HG02798 (cell line): ENCODE results near the gene NFYA.

Experiments used
- ATAC-seq: cut with Tn5 transposase; IDR thresholded peaks from one replicate; pipeline ENCODE4 v1.9.1; 2021; ENCODE audit warnings: mild to moderate bottlenecking; ENCODE audit not compliant: unreplicated experiment, poor library complexity

The NFYA gene

GRCh38 chr6:41071923-41072835, 595 bp upstream of the NFYA start, which contains the start of gene OARD1:
Gene OARD1, minus strand, starts transcription at chr6:41072356. Its CDS starts 722 bp downstream, at chr6:41071634.
- ATAC-seq, result peak; percentile 69

DNA sequence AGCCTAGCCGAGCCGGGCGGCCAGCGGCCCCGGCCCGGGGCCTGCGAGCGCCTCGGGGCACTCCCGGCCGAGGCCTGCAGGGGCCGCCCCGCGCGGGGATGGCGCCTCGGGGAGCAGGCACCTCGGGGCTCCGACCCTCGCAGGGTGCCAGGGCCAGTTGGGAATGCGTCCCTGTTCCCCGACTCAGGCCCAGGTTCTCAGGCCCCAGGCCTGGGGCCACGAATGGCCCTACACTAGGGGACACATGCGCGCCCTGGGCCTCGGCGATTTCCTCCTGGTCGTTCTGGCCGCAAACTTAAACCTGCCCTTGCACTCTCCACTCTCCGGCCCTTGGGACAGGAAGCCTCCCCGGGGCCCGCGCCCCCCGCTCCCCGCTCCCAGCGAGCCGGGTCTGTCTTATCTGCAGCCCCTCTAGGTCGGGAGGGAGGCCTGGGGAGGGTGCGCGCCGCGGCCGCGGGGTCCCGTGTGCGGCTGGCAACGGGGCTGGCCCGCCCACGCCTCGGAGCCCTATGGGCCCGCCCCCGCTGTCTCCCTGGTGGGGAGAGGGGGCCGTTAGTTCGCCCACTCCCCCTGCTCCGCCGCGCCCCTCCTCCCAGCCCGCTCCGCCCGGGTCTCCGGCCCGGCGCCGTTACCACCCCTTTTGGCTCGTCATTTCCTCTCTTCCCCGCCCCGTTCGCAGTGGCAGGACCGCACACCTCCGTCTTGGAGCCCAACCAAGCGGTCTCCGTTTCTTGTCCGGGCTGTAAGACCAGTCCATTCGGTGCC, 611 bp downstream of the NFYA start:
- peak; percentile 30 for ATAC-seq

DNA sequence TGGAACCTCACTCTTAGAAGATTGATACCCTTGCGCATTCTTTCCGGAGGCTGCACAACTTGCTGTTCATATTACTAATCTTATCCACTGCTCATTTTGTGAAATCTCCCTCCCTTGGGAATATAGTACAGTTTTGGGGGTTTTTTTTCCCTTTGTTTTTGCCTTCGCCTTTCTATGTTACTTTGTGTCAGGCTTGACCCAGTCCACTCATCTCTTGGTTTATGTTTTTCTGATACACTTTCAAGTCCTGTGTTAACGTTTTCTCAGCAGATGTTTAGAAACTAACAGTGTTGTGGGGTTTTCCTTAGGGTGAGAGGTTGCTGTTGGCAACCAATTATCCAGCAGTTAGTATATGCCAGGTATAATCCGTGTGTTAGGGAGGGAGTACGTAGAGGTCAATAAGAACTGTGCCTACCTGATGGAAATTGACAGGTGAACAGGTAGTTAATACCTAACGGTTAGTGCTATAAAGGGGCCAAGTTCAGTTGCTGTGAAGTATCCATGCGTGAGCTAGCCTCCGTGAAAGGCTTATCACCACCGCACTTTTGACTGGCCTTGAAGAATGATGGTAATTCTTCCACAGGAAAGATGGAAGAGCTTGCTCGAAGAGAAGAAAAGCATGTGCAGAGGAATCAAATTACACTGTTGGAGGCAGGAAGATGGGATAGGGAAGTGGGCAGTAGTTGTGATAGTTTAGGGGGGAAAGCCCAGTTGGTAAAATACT, 1.4 kb downstream of the NFYA start:
- ATAC-seq, result no peak

DNA sequence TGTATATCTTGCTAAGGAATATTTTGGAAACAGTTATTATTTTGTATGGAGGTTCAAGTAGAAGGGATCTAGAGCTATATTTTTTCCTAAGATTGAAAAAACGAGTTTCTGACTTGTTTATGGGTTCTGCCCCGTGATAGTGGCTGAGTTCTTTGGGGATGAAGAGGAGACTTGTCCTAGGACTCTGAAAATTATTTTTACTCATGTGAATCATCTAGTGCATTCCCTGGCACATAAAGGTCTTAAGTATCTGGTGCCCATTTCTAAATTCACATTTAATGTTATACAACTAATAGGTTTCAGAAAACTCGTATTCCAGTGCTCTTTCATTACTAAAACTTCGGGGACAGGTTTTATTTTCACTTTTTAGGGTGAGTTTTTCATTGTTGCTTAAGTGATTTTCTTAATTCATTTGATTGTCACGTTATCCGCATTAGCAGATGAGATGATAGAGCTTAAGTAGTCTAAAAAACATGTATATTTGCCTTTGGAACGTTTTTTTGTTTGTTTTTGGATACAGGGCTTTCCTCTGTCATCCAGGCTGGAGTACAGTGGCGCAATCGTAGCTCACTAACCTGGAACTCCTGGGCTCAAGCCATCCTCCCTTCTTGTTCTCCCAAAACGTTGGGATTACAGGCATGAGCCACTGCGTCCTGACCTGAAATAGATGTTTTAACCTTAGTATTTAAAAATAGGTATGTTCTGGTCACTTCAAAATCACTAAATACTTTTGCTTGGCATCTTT, 2.1 kb downstream of the NFYA start:
- no peak for ATAC-seq

GRCh38 chr6:41075651-41076626, 3.2 kb downstream of the NFYA start:
- no peak for ATAC-seq

DNA sequence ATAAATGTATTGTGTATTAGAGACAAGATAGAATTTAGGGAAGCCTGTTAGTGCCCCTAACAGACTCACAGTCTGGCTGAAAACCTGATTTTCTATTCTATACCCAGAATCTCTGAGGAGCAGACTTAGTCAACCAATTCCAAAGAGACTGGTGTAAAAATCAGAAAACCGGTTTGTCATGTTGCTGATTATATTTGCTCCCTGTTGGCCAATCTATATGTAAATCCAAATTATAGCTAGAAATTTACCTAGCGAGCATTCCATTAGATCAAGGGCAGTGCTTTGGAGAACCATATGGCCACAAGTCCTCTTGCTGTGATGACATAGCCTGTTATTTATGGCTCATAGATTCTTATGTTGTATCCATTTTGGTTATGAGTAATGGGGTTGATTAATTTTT, 4.8 kb downstream of the NFYA start:
- no peak for ATAC-seq

DNA sequence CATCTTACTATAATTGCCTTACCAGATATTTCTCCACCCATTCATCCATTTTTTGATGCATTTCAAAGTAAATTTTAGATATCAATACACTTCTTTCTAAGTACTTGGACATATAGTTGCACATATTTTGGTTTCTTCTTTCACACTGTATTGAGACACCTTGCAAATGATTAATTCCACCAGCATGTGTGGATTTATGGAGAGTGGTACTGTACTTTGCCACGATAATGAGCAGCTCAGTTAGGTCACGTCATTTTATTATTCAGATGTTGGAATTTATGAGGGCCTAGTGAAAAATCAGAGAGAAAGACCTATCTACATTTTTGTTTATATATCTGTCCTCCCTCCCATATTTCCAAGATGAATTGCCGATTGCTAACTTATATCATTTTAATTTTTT, 5.3 kb downstream of the NFYA start:
- ATAC-seq, result no peak

DNA sequence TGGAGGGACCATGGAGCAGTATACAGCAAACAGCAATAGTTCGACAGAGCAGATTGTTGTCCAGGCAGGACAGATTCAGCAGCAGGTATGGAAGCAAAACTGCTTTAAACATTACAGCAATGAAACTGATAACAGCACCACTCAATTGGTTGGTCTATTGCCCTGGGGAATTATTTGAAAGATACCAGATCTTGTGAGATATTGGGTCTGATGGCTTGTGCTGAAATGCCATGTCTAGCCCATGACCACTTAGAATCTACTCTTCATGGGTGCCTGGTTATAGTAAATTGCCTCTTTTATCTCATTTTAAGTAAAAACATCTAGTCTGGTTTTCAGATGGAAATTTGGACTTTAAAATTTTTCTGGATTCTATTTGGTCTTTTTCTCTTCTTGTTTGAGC, 6.3 kb downstream of the NFYA start:
- ATAC-seq, result no peak

GRCh38 chr6:41080621-41081020, 7.8 kb downstream of the NFYA start:
- ATAC-seq, result no peak

DNA sequence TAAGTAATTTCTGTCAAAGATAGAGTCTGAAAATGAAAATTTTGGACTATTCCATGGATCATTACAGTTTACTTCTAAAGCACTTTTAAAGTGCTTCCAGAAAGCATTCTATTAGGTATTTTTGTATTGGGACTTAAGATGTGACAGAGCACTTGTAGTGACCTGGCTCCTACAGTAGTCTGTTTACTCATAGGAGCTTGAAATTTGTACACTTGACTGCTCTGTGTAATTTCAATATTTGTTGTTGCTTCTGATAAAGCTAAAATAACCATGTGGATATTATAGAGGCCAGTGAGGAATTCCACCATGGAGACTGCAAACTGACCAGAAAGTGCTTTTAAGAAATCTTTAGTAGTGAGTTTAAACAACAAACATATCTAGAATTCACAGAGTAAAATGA, 10.3 kb downstream of the NFYA start:
- no peak for ATAC-seq

- ATAC-seq, result no peak
Observed at GRCh38 chr6:41085182-41085581, 12.4 kb downstream of the NFYA start.

- no peak for ATAC-seq
Observed at GRCh38 chr6:41088451-41088850, 15.7 kb downstream of the NFYA start.

GRCh38 chr6:41090841-41091761, 18.3 kb downstream of the NFYA start:
- no peak for ATAC-seq

GRCh38 chr6:41092421-41093140, 19.8 kb downstream of the NFYA start:
- ATAC-seq, result no peak

- no peak for ATAC-seq
Observed at GRCh38 chr6:41093729-41094128, 21.0 kb downstream of the NFYA start.

GRCh38 chr6:41097467-41098090, 24.8 kb downstream of the NFYA start:
- no peak for ATAC-seq

- no peak for ATAC-seq
Observed at GRCh38 chr6:41098366-41098765, 25.6 kb downstream of the NFYA start.
